GM18526 (cell line): ENCODE data around the gene CRCP.

Experiments
- POLR2A ChIP-seq: IDR thresholded peaks from 3 replicates; pipeline ENCODE4 v1.6.1; 2011; ENCODE audit not compliant: insufficient read length; ENCODE audit errors: extremely low read depth

CRCP gene

DNA sequence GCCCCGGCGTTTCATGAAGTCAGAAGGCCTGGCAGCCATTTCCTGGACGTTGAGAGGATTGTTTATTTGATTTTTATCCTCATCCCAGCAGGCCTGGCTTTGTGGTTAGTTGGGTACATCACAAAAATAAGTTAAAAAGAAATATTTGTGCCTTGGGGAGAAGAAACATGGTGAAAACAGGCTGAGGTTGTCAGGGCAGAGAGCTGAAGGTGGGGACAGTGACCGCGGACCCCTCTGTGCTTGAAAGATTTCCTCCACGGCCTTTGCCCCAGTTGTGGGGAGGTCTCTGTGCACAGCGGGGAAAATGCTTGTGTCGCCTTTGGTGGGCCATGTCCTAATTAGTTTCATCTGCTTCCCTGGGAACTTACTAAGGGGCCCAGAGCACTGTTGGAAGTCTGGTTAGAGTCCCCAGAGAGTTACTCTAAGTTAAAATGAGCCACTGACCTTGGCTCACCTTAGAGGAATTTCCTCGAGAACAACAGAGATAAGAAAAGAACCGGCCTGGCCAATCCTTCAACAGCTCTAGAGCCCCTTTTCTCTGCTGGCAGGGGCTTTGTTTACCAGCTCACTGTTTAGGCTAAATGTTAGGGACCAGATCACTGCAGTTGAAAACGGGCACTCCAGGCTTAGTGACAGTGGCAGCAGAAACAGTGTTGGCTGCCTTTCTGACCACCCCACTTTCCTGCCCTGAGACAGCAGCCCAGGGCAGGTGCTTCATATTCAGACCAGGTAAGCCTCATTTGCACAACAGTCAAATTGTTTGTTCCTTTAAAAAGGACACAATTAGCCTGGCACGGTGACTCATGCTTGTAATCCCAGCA is 37.9 kb downstream of the CRCP start:
- no peak for TF ChIP-seq POLR2A

- TF ChIP-seq POLR2A = no peak
These were observed 39.0 kb downstream of the CRCP start for GRCh38 chr7:66153691-66154090.

DNA sequence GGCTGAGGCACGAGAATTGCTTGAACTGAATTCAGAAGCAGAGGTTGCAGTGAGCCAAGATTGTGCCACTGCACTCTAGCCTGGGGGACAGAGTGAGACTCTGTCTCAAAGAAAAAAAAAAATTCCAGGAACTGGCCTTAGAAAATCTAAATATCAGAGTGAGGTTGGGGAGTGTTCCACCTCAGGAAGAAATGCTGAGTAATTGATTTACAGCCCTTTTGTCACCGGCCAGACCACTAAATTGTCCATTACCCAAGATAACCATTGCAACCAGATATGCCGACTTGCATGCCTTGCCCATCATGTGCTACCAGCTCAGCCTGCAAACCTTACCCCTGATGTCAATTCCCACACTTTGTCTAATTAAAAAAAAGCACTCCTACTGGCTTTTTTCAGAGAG is 42.4 kb downstream of the CRCP start:
- TF ChIP-seq POLR2A = no peak

- no peak for TF ChIP-seq POLR2A
These were observed 48.0 kb downstream of the CRCP start for GRCh38 chr7:66162622-66163021.

GRCh38 chr7:66163186-66163610 is 48.6 kb downstream of the CRCP start:
- TF ChIP-seq POLR2A = no peak

DNA sequence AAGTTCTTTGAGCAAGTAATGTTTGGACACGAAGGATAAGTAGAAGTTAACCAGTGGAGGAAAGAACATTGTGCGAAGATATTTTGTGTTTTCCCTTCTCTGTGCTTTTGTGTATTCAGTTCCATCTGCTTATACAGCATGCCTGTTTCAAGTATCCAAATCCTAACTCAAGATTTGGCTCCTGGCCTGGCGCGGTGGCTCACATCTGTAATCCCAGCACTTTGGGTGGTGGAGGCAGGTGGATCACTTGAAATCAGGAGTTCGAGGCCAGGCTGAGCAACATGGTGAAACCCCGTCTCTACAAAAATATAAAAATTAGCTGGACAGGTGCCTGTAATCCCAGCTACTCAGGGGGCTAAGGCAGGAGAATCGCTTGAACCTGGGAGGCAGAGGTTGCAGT is 49.7 kb downstream of the CRCP start:
- TF ChIP-seq POLR2A = no peak

- no peak for TF ChIP-seq POLR2A
These were observed 53.2 kb downstream of the CRCP start for GRCh38 chr7:66167773-66168387.

GRCh38 chr7:66169616-66170015 is 55.0 kb downstream of the CRCP start:
- TF ChIP-seq POLR2A = no peak

- TF ChIP-seq POLR2A = no peak
These were observed 55.9 kb downstream of the CRCP start for GRCh38 chr7:66170309-66171231.

DNA sequence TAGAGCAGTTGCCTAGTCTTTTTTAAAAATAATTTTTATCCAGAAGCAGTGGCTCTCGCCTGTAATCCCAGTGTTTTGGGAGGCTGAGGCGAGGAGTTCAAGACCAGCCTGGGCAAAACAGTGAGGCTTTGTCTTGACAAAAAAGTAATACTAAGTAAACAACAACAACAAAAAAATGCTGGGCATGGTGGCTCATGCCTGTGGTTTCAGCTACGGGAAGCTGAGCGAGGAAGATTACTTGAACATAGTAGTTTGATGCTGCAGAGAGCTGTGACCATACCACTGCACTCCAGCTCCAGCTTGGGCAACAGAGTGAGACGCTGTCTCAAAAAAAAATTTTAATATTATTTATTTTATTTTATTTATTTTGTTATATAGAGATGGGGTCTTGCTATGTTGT is 59.2 kb downstream of the CRCP start:
- no peak for TF ChIP-seq POLR2A

DNA sequence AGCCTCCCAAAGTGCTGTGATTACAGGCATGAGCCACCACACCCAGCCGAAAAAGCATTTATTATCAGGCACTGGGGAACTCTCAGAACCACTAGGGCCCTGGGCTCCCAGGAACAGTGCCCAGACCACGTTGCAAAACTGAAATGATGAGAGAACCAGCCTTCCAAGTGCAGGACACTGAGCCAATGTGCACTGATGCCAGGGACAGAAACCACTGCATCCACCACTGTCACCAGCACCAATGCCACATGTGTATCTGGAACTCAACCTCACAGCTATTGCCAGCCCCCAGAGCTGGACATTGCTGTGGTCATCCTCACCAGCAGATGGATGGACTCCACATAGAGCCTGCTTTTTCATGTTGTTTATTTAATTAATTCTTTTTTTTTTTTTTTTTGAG is 62.3 kb downstream of the CRCP start:
- TF ChIP-seq POLR2A = no peak

DNA sequence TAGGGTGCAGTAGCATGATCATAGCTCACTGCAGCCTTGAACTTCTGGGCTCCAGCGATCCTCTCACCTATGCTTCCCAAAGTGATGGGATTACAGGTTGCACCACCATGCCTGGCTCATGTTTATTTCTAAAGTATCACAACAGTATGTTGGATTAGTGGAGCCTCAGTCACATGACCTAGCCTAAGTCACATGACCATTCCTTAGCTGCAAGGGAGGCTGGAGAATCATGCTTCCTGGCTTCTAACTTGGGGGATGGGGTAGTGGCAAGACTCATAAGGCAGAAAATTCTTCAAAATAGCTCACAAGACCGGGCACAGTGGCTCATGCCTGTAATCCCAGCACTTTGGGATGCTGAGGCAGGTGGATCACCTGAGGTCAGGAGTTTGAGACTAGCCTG is 63.6 kb downstream of the CRCP start:
- no peak for TF ChIP-seq POLR2A

- TF ChIP-seq POLR2A = no peak
These were observed 66.7 kb downstream of the CRCP start for GRCh38 chr7:66181329-66181728.

DNA sequence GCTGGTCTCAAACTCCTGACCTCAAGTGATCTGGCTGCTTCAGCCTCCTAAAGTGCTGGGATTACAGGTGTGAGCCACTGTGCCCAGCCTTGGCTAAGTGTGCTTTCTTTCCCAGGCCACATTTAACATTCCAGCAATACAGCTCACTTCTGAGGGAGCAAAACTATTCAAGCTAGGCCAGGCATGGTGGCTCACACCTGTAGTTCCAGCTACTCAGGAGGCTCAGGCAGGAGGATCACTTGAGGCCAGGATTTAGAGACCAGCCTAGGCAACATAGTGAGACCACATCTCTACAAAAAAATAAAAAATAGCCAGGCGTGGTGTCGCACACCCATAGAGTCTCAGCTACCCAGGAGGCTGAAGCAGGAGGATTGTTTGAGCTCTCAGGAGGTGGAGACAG is 67.2 kb downstream of the CRCP start:
- no peak for TF ChIP-seq POLR2A

DNA sequence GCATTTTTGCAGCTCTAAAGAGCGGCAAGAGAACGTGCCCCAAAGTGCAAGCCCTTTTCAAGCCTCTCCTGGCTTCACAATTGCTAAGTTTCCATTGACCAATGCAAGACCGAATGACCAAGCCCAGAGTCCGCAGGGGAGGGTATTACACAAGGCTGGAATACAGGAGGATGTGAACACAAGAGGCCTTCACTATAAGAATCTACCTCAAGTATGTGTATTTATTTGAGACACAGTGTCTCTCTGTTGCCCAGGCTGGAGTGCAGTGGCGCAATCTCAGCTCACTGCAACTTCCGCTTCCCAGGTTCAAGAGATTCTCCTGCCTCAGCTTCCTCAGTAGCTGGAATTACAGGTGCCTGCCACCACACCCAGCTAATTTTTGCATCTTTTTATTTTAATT is 68.3 kb downstream of the CRCP start:
- TF ChIP-seq POLR2A = no peak

DNA sequence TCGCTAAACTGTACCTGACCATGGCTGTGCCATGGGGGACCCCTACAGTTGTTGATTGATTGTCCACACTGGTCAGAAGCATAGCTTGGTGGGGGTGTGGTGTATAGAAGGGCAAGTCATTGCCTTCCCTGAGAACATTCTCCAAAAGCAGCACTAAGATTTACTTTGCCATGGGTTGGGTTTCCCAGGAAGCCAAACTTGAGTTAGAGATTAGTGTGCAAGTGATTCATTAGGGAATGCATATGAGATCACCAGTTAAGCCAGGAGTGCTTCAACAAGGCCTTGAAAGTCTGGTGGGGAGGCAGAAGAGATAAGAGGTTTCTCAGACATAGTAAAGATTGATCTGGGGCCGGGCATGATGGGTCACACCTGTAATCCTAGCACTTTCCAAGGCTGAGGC is 69.1 kb downstream of the CRCP start:
- TF ChIP-seq POLR2A = no peak
